HG03159 (cell line): Measurements from ENCODE around the gene POPDC2.
"Not testable (repeated sequence)": the region's sequence is repeated elsewhere in the genome, so short reads cannot be mapped to it uniquely, and the experiment has no call there.

Experiments used
- ATAC-seq: cut with Tn5 transposase; IDR thresholded peaks from one replicate; pipeline ENCODE4 v1.9.1; 2021; ENCODE audit warnings: mild to moderate bottlenecking, moderate library complexity; ENCODE audit not compliant: unreplicated experiment

POPDC2 gene, protein sequence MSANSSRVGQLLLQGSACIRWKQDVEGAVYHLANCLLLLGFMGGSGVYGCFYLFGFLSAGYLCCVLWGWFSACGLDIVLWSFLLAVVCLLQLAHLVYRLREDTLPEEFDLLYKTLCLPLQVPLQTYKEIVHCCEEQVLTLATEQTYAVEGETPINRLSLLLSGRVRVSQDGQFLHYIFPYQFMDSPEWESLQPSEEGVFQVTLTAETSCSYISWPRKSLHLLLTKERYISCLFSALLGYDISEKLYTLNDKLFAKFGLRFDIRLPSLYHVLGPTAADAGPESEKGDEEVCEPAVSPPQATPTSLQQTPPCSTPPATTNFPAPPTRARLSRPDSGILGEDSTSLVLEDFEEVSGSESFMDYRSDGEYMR

DNA sequence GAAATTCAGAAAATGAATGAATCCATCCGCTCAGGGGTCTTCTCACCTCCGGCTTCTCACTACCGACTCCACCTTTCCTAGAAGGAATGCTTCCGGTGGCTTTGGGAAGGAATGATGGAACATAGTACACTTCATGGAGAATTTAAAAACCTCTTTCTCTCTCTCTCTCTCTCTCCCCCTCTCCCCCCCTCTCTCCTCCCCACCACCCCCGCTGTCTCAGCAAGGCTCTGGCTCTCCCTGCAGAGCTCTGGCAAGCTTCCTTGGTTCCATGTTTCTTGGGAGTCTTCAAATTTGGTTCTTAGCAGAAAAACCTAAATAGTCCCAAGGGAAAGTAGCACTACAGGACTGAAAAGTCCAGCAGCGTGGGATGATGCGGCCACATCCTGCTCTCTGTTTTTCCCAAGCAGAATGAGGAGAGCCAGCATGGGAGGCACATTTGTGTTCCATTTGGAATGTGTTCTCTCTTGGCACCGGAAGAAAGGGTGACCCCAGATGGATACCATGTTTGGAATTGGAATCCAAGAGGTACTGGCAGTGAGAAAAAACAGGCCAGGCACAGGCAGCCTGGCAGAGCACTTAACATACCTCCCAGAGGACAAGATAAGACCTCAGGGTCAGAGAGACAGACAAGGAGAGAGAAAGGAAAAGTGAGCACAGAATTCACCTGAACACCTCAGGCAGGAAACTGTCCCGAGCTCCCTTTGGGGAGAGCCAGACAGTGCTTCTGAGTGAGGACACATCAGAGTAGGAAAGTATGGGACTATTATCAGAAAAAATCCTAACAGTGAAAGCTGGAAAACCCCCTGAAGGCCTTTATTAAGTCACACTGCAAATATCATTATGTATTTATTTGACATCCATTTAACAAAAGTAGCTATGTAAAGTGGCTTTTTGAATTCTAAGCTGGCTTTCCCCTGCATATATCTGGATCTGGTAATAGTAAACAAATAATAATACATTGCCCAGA, at the start of gene POPDC2:
Gene POPDC2, minus strand, starts transcription at position 116 of the 967 bp plus-strand sequence. CDS start 166 bp downstream, outside the sequence.
- ATAC-seq: no peak

DNA sequence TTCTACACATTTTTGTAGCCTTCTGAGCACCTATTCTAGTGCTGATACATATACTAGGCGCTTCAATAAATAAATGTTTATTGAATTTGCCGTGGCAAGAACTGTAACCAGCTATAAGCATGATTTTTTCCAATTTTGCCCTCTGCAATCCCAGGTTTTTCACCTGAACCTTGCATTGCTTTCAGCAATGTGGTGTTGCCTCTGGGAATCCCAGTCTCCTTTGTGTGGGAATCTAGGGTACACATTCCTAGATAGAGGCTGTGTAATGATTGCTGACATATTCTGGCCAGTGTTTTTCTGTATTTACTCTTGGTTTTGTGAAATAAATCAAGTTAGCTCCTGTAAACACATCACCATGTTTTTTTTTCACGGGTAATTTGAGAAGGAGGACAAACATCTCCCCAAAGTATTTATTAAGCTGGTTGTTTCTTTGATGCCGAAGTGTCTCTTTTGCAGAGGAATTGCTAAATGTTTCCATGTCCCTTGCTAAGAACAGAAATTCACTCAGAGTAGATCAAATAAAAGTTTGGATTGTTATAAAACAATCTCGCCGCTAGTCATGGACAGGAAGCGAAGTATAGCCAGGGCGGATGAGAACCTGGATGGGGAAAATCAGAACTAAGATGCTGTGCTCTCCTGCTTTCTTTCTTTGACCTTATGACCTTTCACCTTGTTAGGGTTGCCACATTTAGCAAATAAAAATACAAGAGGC, 43.6 kb upstream of the POPDC2 start:
- ATAC-seq: no peak

DNA sequence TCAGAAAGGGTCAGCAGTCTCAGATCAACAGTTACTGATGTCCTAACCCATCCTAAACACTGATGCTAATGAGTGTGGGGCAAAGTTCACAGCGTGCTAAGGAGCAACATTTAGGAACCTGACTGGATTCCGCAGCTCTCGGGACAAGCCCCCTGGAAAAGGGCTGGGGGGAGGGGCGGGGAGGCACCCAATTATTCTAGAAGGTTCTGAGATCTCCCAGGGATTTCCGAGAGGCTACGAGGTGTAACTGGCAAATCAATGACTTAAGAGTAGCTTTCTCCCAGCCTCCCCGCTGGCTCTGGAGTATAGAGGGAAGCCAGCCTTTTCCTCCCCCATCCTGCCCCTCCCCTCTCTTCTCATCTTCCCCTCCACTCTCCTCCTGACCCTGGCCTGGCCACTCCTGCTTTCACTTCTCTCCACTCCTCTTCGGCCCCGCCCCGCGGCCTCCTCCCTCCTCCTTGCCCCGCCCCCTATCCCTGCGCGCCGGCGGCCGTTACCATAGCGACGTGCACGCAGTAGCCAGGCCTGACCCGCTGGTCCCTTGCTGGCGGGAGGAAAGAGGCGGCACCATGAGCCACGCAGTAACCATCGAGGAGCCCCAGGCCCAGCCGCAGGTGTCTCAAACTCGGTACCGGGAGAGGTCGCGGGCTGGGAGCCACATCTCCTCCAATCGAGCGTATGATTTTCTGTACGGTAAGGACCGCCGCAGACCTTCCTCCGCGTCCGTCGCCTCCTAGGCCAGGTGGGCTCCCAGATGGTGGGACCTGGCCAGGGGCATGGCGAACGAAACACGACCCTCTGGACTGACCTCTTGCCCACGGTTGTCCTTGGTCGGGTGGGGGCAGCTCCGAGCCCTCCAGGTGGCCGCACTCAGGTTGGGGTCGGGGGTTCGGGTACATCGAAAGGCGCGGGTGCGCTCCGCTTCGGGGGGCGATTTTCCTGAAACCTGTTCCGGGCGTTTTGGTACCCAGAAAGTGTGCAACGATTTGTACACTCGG, 42.4 kb upstream of the POPDC2 start, which contains the start of gene CFAP91:
Gene CFAP91, plus strand, starts transcription at position 493 of the 998 bp plus-strand sequence. Its CDS starts 77 bp downstream, at position 570.
- ATAC-seq: peak; percentile 86

DNA sequence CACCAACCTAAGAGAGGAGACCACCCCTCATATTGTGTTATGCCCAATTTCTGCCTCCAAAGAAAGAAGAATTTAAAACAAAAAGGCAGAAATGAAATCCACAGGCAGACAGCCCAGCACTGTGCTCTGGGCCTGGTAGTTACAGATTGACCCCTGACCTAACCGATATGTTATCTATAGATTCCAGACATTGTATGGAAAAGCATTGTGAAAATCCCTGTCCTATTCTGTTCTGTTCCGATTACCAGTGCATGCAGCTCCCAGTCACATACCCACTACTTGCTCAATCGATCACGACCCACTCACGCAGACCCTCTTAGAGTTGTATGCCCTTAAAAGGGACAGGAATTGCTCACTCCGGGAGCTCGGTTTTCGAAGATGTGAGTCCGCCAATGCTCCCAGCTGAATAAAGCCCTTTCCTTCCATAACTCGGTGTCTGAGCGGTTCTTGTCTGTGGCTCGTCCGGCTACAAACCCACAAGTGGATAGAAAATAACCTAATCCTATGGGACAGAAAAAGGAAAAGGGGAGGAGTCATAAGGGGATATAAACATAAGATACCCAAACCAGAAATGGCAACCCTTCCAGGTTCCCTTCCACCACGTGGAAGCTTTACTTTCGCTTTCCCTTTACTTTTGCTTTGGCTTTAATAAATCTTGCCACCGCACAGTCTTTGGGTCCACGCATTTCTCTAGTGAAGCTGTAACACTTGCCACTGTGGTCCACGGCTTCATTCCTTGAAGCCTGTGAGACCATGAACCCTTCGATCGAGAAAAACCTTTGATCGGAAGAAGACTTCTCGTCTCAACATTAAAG, 40.7 kb upstream of the POPDC2 start:
- ATAC-seq: peak; percentile 4

DNA sequence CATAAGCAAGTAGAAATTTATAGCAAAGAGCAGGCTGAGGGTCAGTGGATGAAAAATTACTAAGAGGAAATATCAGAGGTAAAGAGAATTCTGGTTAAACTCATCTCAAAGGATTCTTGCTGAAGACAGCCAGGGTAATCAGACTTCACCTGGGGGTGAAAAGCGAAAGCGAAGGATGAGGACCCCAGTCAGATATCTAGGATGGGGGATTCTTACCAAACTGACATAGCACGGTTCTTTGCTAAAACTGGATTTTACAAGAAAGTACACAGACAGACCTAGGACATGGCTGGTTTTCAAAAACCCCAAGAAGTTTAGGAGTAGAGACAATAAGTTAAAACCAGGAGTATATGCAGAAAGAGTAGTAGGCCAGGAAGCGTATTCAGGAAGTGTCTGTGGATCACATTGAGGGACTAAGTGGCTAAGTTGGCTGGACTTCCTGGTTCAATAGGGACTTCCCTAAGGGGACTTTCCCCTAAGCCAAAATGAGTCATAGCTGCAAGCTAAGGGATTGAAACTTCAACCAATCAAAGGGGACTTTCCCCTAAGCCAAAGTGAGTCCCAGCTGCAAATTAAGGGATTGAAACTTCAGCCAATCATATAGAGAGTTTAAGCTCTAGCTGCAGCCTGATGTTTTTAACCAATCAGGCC, 40.0 kb upstream of the POPDC2 start:
- ATAC-seq: peak; percentile 26

DNA sequence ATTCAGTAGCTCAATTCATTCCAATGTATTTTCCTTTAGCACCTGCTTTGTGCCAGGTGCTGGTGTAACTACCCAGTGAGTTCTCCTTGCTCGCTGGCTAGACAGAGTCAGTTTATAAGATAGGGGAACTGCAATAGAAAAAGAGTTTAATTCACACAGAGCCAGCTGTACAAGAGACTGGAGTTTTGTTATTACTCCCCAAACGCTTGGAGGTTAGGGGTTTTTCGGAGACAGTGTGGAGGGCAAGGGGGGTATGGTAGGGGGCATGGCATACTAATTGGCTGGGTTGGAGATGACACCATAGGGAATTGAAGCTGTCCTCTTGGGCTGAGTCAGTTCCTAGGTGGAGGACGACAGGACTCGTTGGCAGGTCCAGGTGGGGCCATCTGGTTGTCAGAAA, 37.0 kb upstream of the POPDC2 start:
- ATAC-seq: no peak

DNA sequence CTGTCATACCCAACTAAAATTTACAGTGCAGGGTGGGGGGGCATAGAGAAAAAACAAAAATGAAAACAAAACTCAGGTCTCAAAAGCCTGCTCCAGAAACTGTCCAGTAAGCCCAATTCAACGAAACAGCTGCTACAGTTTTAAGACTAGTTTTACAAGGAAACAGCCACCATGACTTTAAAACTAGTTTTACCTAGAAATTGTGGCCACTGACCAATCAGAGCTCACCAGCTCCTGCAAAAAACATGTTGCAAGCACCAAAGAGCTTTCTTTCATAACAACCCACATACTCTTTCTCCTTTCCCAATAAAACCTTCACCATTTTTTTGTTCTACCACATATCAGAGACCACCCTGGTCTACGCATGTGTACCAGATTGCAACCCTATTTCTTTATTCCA, 35.1 kb upstream of the POPDC2 start:
- ATAC-seq: no peak

DNA sequence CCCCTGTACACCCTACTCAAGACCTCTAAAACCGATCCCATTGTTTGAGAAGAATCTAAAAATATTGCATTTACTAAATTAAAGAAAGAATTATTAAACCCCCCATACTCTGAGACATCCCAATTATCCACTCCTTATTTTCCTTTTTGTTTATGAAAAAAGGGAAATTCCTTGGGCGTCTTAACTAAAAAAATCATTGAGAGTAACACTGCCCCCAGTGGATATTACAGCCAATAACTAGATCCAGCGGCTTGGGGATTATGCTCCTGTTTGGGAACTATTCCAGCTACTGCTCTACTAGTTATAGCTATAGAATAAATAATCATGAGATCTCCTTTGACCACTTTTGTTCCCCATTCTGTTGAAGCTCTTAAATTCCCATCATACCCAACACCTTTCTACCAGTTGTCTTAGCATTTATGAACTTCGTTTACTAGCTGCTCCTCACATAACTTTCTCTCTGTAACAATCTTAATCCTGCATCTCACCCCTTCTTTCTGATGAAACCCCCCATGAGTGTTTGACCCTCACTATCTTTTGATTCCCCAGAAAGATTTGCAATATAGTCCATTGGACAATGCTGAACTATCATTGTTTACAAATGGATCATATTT, 29.8 kb upstream of the POPDC2 start:
- no peak for ATAC-seq

DNA sequence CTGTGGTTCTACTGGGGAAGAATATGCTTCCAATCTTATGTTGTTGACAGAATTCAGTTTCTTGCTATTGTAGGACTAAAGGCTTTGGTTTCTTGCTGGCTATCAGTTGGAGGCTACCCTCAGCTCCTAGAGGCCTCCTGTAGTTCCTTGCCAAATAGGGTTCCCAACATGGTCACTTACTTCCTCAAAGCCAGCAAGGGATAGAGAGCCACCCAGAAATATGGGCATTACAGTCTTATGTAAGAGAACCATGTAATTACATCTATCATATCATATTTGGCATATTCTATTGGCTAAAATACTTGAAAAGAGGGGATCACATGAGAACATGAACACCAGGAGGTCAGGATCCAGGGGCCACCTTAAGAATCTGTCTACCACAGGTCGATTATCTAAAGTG, 23.0 kb upstream of the POPDC2 start:
- no peak for ATAC-seq

DNA sequence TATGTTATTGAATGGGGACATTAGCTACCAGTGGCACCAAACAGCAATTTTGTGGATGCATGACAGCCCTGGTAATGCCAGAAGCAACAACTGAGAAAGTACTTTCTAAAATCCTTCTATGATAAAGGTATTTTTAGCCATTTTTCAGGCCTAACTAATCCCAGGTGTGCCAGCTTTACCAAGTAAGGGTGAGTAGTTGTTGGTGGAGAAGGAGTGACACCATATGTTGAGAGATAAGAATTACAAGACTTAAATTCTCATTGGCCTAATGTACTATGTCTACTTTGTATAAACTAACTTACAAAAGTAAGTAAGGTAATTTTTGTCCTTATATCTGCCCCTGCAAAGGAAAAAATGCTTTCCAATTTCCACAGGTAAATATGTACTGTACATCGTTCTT, 20.9 kb upstream of the POPDC2 start:
- ATAC-seq: no peak

DNA sequence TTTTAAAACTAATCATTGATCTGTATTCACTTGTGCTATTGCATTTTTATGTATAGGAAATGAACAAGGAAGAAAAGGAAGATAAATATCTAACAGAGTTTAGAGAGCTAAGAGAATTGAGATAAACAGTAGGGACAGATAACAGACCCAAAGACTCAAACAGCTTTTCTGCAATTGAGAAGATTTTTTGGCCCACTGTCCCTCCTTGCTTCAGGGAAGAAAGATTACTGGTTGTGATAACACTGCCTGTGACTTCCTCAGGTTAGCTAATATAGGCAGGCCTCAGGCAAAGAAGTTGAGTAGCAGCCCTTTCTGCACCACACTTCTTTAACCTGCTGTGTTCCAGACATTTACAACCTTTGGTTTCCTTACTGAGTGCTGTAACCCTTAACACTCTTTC, 19.5 kb upstream of the POPDC2 start:
- no peak for ATAC-seq

DNA sequence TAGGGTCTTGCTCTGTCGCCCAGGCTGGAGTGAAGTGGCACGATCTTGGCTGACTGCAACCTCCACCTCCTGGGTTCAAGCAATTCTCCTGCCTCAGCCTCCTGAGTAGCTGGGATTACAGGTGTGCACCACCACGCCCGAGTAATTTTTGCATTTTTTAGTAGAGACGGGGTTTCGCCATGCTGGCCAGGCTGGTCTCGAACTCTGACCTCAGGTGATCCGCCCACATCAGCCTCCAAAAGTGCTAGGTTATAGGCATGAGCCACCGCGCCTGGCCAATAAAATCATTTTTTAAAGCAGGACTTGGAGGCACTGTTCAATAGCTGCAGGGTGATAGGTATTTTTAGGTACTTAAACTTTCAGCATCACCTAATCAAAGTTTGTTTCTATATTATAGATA, 17.8 kb upstream of the POPDC2 start:
- not testable (repeated sequence) for ATAC-seq

DNA sequence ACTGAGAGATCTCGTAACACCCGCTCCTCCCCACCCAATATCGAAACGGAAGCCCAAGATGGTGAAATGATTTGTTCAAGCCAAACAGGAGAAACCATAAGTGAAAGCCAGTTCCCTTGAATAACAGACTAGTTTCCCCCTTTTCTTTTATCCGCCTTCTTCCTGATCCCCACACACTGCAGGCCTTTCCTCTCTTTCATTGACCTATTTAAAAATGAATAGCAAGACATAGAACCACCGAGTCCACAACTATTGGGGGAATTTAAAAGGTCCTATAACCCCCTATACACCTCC, 17.2 kb upstream of the POPDC2 start:
- no peak for ATAC-seq

DNA sequence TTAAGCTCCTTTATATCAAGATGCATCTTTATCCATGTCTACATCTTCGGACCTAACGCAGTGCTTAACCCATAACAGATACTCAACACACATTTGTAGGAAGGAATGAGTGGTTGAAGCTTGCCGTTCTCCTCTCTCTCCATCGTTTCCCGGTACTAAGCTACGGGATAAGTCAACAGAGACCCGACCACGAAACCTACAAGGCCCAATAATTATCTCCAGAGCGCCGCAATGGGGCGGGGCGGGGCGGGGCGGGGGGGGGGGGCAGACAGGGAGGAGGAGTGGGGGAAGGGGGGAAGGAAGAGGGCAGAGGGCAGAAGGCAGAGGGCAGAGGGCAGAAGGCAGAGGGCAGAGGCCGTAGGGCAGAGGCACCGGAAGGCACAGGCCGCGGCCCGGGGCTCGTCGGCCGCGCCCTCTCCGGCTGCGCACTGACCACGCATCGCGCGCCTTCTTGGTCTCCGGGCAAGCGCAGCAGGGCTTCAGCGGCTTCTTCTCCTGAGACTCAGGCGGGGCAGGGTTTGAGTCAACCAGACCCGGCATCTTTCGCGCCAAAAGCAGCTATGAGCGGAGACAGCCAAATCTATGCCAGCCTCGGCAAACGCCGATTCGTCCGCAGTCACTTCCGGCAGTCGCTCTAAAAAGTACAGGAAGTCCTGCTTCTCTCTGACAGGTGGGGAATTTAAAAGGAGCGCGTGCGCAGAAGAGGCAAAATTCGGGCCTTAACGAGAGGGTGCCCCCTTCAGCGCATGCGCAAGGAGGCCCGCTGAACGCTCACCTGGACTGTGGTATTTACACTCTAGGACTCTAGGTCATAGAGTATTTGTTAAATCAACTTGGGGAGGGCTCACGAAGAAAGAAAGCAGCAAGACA, 16.6 kb upstream of the POPDC2 start, which contains the start of gene COX17:
Gene COX17, minus strand, starts transcription at position 636 of the 870 bp plus-strand sequence. Its CDS starts 96 bp downstream, at position 540.
- ATAC-seq: peak; percentile 89

DNA sequence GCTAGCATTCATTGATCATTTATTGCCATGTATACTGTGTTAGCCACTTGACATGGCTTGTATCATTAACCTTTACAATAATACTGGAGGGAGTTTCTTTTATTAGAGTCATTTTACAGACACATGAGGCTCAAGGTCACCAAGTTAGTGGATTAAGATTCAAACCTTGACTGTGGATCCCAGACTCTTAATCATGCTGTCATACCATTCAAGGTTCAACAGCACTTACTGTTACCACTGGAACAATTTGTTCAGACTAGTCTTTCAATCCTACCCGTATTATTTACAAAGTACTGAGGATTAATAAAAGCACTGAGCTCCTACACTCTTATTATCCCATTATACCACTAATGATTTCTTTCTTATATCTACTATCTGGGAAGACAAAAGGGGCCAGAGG, 15.6 kb upstream of the POPDC2 start:
- ATAC-seq: no peak

DNA sequence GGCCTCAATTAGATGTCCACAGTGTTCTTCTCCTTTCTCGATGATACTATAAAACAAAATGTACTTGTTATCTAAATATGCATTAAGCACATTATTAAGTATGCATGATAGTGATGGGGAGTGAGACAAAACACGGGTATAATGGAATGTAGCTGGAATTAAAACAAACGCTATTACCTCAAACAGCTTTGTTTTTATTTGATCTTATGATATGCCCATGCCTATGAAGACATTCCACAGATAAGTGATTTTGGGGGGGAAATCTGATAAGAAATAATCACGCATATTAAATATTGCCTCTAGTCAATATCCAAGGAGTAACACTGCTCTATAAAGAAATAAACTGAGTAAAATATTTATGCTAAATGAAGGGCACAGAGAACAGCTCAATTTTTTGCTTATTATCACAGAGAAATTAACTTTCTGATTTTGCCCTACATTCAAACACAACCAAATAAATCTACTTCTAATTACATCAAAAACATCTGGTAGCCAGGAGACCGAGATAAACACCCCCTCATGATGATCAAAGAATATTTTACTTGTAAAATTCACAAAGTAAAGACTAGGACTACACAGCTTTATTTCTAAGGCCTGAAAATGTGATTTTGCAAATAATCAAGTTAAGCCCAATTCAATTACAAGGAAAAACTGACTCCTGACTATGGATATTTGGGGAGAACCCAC, 14.9 kb upstream of the POPDC2 start:
- ATAC-seq: no peak

DNA sequence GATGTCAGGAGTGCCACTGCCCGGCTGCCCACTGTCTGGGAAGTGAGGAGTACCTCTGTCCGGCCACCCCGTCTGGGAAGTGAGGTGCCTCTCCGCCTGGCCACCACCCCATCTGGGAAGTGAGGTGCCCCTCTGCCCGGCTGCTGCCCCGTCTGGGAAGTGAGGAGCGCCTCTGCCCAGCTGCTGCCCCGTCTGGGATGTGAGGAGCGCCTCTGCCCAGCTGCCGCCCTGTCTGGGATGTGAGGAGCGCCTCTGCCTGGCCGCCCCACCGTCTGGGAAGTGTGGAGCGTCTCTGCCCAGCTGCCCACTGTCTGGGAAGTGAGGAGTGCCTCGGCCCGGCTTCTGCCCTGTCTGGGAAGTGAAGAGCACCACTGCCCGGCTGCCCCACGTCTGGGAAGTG, 13.5 kb upstream of the POPDC2 start:
- no peak for ATAC-seq
